WI38 (cell line): ENCODE data around the gene SLC6A2.

Source experiments
- H3K4me3 ChIP-seq: 2 replicates; pipeline ENCODE4 v1.5.1; 2011; ENCODE audit warnings: low read depth, mild to moderate bottlenecking, control low read depth, low read length
- TF ChIP-seq, protein P1 (sequence below): IDR thresholded peaks from 2 replicates; pipeline ENCODE4 v1.5.1; 2012; ENCODE audit warnings: low read depth, mild to moderate bottlenecking, control low read depth, low read length

SLC6A2 gene

GRCh38 chr16:55701442-55702319 is 45.9 kb downstream of the SLC6A2 start:
- H3K4me3 ChIP-seq, result no peak overlapping the region
- TF ChIP-seq, protein P1, sequence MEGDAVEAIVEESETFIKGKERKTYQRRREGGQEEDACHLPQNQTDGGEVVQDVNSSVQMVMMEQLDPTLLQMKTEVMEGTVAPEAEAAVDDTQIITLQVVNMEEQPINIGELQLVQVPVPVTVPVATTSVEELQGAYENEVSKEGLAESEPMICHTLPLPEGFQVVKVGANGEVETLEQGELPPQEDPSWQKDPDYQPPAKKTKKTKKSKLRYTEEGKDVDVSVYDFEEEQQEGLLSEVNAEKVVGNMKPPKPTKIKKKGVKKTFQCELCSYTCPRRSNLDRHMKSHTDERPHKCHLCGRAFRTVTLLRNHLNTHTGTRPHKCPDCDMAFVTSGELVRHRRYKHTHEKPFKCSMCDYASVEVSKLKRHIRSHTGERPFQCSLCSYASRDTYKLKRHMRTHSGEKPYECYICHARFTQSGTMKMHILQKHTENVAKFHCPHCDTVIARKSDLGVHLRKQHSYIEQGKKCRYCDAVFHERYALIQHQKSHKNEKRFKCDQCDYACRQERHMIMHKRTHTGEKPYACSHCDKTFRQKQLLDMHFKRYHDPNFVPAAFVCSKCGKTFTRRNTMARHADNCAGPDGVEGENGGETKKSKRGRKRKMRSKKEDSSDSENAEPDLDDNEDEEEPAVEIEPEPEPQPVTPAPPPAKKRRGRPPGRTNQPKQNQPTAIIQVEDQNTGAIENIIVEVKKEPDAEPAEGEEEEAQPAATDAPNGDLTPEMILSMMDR, result peak; percentile 50

DNA sequence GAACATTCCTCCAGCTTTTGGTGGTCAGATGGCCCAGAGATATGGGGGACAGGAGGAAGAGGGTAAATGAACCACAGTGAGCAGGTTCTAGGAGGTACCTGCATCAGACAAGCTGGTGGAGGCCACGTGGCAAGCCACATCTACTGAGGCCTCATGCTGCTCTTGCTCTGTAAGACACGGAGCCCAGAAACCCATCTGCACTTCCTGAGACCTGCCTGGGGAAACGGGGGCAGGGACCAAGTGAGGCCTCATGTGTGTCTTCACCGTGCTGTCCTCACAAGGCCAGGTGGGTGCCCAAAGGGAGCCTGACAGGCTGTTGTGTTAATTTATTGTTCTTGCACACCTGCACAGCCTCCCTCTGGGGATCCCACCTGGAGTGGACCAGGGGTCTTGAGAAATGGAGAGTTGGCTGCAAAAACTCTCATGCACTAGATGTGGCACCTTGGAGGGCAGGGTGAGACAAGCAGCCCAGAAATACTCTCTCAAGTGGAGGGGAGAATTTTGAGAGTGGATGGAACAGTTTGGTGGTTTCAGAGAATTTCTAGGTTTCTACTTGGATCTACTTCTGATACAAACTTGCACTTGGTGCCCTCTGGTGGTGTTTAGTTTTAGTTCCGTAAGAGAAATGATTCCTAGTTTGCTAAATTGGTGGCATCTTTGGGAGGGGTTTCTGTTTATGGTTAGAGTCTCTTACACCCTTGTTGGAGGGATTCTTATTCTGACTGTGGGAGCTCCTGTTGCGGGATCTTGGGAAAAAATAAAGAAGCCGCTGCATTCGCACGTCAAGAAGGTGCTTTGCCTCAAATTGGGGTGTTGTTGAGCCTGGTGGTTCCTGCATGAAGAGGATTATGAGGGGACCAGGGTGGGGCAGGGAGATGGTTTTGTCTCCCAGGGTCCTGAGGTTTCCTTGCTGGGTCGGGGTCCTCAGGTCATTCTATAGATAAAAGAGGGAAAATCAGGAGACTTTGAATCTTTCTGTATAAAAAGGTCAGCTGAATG is 47.5 kb downstream of the SLC6A2 start:
- TF ChIP-seq, protein P1, result no peak; the same call in 1 of the 2 replicates
- H3K4me3 ChIP-seq, result no peak overlapping the region

- H3K4me3 ChIP-seq, result no peak overlapping the region
- TF ChIP-seq, protein P1, result no peak
Observed at GRCh38 chr16:55706739-55707384, 51.1 kb downstream of the SLC6A2 start.

GRCh38 chr16:55709801-55710200 is 54.0 kb downstream of the SLC6A2 start:
- TF ChIP-seq, protein P1, result no peak
- no peak overlapping the region for H3K4me3 ChIP-seq

- H3K4me3 ChIP-seq, result no peak overlapping the region
- TF ChIP-seq, protein P1, result no peak
Observed at GRCh38 chr16:55710466-55710865, 54.7 kb downstream of the SLC6A2 start.

- no peak overlapping the region for H3K4me3 ChIP-seq
- TF ChIP-seq, protein P1, result peak; percentile 46
Observed at GRCh38 chr16:55711959-55712876, 56.4 kb downstream of the SLC6A2 start.
